Mesothelial cell of epicardium (in vitro differentiated cells): ENCODE results near the gene NKAIN2. TPM values are rescaled to one million over a fixed set of nuclear protein-coding genes. Genes with fewer than 3 reads are reported as not detected.

Experiments used
- DNase-seq, 2 experiments: peaks; one replicate each; pipeline ENCODE4 v3.0.0; 2021; ENCODE audit warnings: low spot score in 2 of 2; ENCODE audit not compliant: unreplicated experiment in 2 of 2
- H3K27ac Mint-ChIP-seq: 2 replicates; pipeline ENCODE4 v1.8.0; 2021; ENCODE audit warnings: mixed read lengths
- H3K27me3 Mint-ChIP-seq: 2 replicates; pipeline ENCODE4 v1.8.0; 2021; ENCODE audit warnings: low read depth, mixed read lengths
- H3K36me3 Mint-ChIP-seq: 2 replicates; pipeline ENCODE4 v1.8.0; 2021; ENCODE audit warnings: mixed read lengths
- H3K4me1 Mint-ChIP-seq: 2 replicates; pipeline ENCODE4 v1.8.0; 2021; ENCODE audit warnings: mixed read lengths
- H3K4me3 Mint-ChIP-seq: 2 replicates; pipeline ENCODE4 v1.8.0; 2021; ENCODE audit warnings: mild to moderate bottlenecking, moderate library complexity, mixed read lengths
- H3K9me3 Mint-ChIP-seq: 2 replicates; pipeline ENCODE4 v1.8.0; 2021; ENCODE audit warnings: mixed read lengths
- CTCF ChIP-seq: fragments of 200-600 bp; sonication (generic); IDR thresholded peaks from one replicate; pipeline ENCODE4 v1.5.0; 2021; ENCODE audit warnings: antibody characterized with exemption; ENCODE audit not compliant: unreplicated experiment
- total RNA-seq: library from RNA; stranded (reverse); gene quantifications from 3 replicates; pipeline ENCODE4 v1.2.1, GENCODE V29; 2021

The NKAIN2 gene
- total RNA-seq, 1 donor from 2014 or later = 1.6 TPM

GRCh38 chr6:124487623-124488431 lies 684.2 kb downstream of the NKAIN2 start:
- Mint-ChIP-seq H3K9me3 (no peaks in the 10 kb centered on the region), H3K4me1 (no peaks in the 10 kb centered on the region), H3K27ac (no peak overlapping the region), H3K36me3 (no peaks in the 10 kb centered on the region), H3K4me3 (no peak overlapping the region), H3K27me3 (peaks cover 16% of the 10 kb centered on the region)
- TF ChIP-seq CTCF = no peak
- no peak for DNase-seq

GRCh38 chr6:124490122-124490521 lies 686.5 kb downstream of the NKAIN2 start:
- H3K9me3 Mint-ChIP-seq = no peaks in the 10 kb centered on the region
- H3K27ac Mint-ChIP-seq = no peak overlapping the region
- H3K4me3 Mint-ChIP-seq = no peak overlapping the region
- H3K27me3 Mint-ChIP-seq = peaks cover 14% of the 10 kb centered on the region
- H3K36me3 Mint-ChIP-seq = no peaks in the 10 kb centered on the region
- no peaks in the 10 kb centered on the region for H3K4me1 Mint-ChIP-seq
- TF ChIP-seq CTCF = no peak
- no peak for DNase-seq

- peaks cover 2% of the 10 kb centered on the region for H3K27me3 Mint-ChIP-seq
- no peak for TF ChIP-seq CTCF
- no peaks in the 10 kb centered on the region for H3K9me3 Mint-ChIP-seq
Measured at GRCh38 chr6:124493259-124493658, 689.6 kb downstream of the NKAIN2 start.

GRCh38 chr6:124494956-124495664 lies 691.4 kb downstream of the NKAIN2 start:
- no peaks in the 10 kb centered on the region for H3K36me3 Mint-ChIP-seq
- TF ChIP-seq CTCF = no peak
- H3K4me3 Mint-ChIP-seq = no peak overlapping the region
- DNase-seq = no peak
- H3K27ac Mint-ChIP-seq = no peak overlapping the region
- peaks cover 4% of the 10 kb centered on the region for H3K4me1 Mint-ChIP-seq
- no peaks in the 10 kb centered on the region for H3K27me3 Mint-ChIP-seq
- no peaks in the 10 kb centered on the region for H3K9me3 Mint-ChIP-seq

More at GRCh38 chr6:124493259-124493658, 689.6 kb downstream of the NKAIN2 start:
- Mint-ChIP-seq H3K27ac (no peak overlapping the region), H3K36me3 (no peaks in the 10 kb centered on the region), H3K4me1 (peaks cover 3% of the 10 kb centered on the region), H3K4me3 (no peak overlapping the region)
- DNase-seq = no peak

GRCh38 chr6:124495665-124496190 lies 692.1 kb downstream of the NKAIN2 start:
- TF ChIP-seq CTCF = no peak
- peaks cover 4% of the 10 kb centered on the region for H3K4me1 Mint-ChIP-seq
- no peak for DNase-seq
- H3K27me3 Mint-ChIP-seq = no peaks in the 10 kb centered on the region
- no peaks in the 10 kb centered on the region for H3K9me3 Mint-ChIP-seq
- no peak overlapping the region for H3K4me3 Mint-ChIP-seq
- no peak overlapping the region for H3K27ac Mint-ChIP-seq
- H3K36me3 Mint-ChIP-seq = no peaks in the 10 kb centered on the region
